ENCODE measurements around the gene EIF2S2.

- TF ChIP-seq REST (IDR thresholded peaks at IDR 0.05), result no peak
- TF ChIP-seq ATF3 (IDR thresholded peaks at IDR 0.05), result no peak
- TF ChIP-seq CTCF (IDR thresholded peaks at IDR 0.05; ENCODE audit: low read depth, low read length, missing input control), result no peak
- no peak for TF ChIP-seq SP1 (IDR thresholded peaks at IDR 0.05)
- no peak for TF ChIP-seq RAD21 (IDR thresholded peaks at IDR 0.05)
- no peak for TF ChIP-seq TAF1 (conservative IDR thresholded peaks at IDR 0.05)
- TF ChIP-seq MAX (IDR thresholded peaks at IDR 0.05), result no peak
- TF ChIP-seq FOXA2 (IDR thresholded peaks at IDR 0.05), result no peak
Measured at GRCh38 chr20:34123309-34123708, 11.3 kb upstream of the EIF2S2 start.

Data from liver (tissue), 3 donors.